GM15510 (cell line): ENCODE measurements around the gene TAAR2.

Source experiments
- POLR2A ChIP-seq: IDR thresholded peaks from 3 replicates; pipeline ENCODE4 v1.6.1; 2011; ENCODE audit warnings: borderline replicate concordance; ENCODE audit not compliant: insufficient read length; ENCODE audit errors: extremely low read depth

The TAAR2 gene

GRCh38 chr6:132624175-132624574 is at the start of gene TAAR2:
Gene TAAR2, minus strand, starts transcription at chr6:132624275. Its CDS starts 0 bp downstream, at chr6:132624275.
- TF ChIP-seq POLR2A: no peak

GRCh38 chr6:132673376-132674094 is 49.5 kb upstream of the TAAR2 start:
- no peak for TF ChIP-seq POLR2A

GRCh38 chr6:132671295-132671694 is 47.2 kb upstream of the TAAR2 start:
- no peak for TF ChIP-seq POLR2A

GRCh38 chr6:132669690-132670291 is 45.7 kb upstream of the TAAR2 start:
- no peak for TF ChIP-seq POLR2A

GRCh38 chr6:132666118-132666517 is 42.0 kb upstream of the TAAR2 start:
- TF ChIP-seq POLR2A: no peak

GRCh38 chr6:132664309-132665034 is 40.4 kb upstream of the TAAR2 start:
- TF ChIP-seq POLR2A: no peak

- TF ChIP-seq POLR2A: no peak
Measured at GRCh38 chr6:132663661-132664060, 39.6 kb upstream of the TAAR2 start.

- TF ChIP-seq POLR2A: no peak
Measured at GRCh38 chr6:132661906-132662305, 37.8 kb upstream of the TAAR2 start.

GRCh38 chr6:132659082-132659481 is 35.0 kb upstream of the TAAR2 start, which contains the start of gene TAAR1:
Gene TAAR1, minus strand, starts transcription at chr6:132659182. Its CDS starts 13,179 bp downstream, at chr6:132646003.
- no peak for TF ChIP-seq POLR2A

GRCh38 chr6:132651062-132651461 is 27.0 kb upstream of the TAAR2 start:
- TF ChIP-seq POLR2A: no peak

GRCh38 chr6:132650429-132650828 is 26.4 kb upstream of the TAAR2 start:
- TF ChIP-seq POLR2A: no peak

- TF ChIP-seq POLR2A: no peak
Measured at GRCh38 chr6:132648828-132649227, 24.8 kb upstream of the TAAR2 start.

- no peak for TF ChIP-seq POLR2A
Measured at GRCh38 chr6:132648356-132648755, 24.3 kb upstream of the TAAR2 start.

- TF ChIP-seq POLR2A: no peak
Measured at GRCh38 chr6:132643547-132643946, 19.5 kb upstream of the TAAR2 start.

- TF ChIP-seq POLR2A: no peak
Measured at GRCh38 chr6:132634796-132635195, 10.7 kb upstream of the TAAR2 start.

GRCh38 chr6:132633362-132633761 is 9.3 kb upstream of the TAAR2 start:
- TF ChIP-seq POLR2A: no peak

- no peak for TF ChIP-seq POLR2A
Measured at GRCh38 chr6:132623106-132623845, 799 bp downstream of the TAAR2 start.
